GM23248 (cell line): ENCODE data around the gene SYP.
"Not testable (repeated sequence)": the region's sequence is repeated elsewhere in the genome, so short reads cannot be mapped to it uniquely, and the experiment has no call there.

Experiments
- EZH2 ChIP-seq: fragments of 200-600 bp; sonication (generic); IDR thresholded peaks from 2 replicates; pipeline ENCODE4 v1.6.1; 2018; ENCODE audit warnings: antibody characterized with exemption, mild to moderate bottlenecking; ENCODE audit not compliant: insufficient read depth, poor library complexity, severe bottlenecking
- EZH2phosphoT487 ChIP-seq: fragments of 200-600 bp; sonication (generic); IDR thresholded peaks from 2 replicates; pipeline ENCODE4 v1.6.1; 2018; ENCODE audit warnings: antibody characterized with exemption, moderate library complexity, mild to moderate bottlenecking, low read depth; ENCODE audit not compliant: insufficient read depth

DNA sequence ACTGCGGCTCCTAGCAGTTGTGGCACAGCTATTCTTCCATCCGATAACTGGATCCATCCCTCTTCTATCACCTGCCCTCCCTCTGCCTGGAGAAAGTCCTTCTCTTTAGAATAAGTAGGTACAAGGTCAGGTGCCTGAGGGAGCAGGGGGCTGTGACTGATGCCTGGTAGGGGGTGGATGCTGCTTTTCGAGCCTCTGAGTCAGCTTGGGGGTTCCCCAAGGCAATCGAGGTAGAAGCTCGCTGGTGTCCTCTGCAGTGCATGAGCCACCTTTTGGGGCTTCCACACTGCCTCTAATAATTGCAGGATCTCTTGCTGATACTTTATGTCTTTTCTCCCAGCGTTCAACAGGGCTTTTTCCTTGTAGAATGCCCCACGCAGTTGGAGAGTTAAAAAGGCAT lies 56.8 kb downstream of the SYP start:
- not testable (repeated sequence) for TF ChIP-seq EZH2phosphoT487, EZH2
